Measurements from ENCODE around the gene SPAG4.

SPAG4 gene

GRCh38 chr20:35617397-35618262, 2.0 kb downstream of the SPAG4 start:
- TF ChIP-seq, protein P1, sequence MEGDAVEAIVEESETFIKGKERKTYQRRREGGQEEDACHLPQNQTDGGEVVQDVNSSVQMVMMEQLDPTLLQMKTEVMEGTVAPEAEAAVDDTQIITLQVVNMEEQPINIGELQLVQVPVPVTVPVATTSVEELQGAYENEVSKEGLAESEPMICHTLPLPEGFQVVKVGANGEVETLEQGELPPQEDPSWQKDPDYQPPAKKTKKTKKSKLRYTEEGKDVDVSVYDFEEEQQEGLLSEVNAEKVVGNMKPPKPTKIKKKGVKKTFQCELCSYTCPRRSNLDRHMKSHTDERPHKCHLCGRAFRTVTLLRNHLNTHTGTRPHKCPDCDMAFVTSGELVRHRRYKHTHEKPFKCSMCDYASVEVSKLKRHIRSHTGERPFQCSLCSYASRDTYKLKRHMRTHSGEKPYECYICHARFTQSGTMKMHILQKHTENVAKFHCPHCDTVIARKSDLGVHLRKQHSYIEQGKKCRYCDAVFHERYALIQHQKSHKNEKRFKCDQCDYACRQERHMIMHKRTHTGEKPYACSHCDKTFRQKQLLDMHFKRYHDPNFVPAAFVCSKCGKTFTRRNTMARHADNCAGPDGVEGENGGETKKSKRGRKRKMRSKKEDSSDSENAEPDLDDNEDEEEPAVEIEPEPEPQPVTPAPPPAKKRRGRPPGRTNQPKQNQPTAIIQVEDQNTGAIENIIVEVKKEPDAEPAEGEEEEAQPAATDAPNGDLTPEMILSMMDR (conservative IDR thresholded peaks at IDR 0.05; ENCODE audit: low read length) = peak; percentile 44
- peak overlapping the region; percentile 71 for H3K4me3 ChIP-seq (ENCODE audit: low read length)
- DNase-seq (ENCODE audit: low read depth) = peak; percentile 46

DNA sequence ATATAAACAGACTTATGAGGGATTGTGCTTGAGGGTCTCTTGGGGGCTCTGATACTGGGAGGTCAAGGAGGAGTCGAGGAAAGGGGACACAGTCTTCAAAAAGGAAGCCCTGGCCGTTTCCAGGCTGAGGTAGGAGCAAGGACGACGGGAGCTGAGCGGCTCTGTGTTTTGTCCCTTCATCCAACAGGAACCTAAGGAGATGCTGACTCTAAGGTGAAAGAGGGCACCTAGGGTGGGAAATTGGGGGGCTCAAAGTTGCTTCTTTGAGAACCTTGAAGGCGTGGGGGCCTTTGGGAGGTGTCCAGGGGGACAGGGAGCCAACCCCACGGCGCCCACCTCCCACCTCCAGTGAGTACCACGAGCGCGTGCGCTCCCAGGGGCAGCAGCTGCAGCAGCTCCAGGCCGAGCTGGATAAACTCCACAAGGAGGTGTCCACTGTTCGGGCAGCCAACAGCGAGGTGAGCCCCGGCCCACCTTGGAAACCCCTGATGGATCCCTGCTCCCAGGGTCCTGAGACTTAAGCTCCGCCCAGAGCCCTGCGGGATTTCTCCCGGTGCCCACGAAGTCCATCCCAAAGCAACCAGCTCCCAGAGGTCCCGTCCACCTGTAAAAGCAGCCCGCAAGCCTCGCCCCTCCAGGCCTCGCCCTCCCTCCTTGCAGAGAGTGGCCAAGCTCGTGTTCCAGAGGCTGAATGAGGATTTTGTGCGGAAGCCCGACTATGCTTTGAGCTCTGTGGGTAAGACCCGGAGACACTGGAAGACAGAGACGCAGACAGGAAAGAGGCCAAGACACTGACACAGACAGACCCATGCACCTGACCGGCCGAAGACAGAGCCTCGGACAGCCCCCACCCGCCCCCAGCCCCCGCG, 2.9 kb downstream of the SPAG4 start:
- TF ChIP-seq, protein P1 (conservative IDR thresholded peaks at IDR 0.05; ENCODE audit: low read length) = no peak
- peak overlapping the region; percentile 71 for H3K4me3 ChIP-seq (ENCODE audit: low read length)
- DNase-seq (ENCODE audit: low read depth) = peak; percentile 19

- peak; percentile 63 for DNase-seq (ENCODE audit: low read depth)
- peak overlapping the region; percentile 71 for H3K4me3 ChIP-seq (ENCODE audit: low read length)
- TF ChIP-seq, protein P1 (conservative IDR thresholded peaks at IDR 0.05; ENCODE audit: low read length) = peak; percentile 38
Observed at GRCh38 chr20:35619196-35620095, 3.8 kb downstream of the SPAG4 start.

GRCh38 chr20:35620818-35621559, 5.4 kb downstream of the SPAG4 start:
- TF ChIP-seq, protein P1 (conservative IDR thresholded peaks at IDR 0.05; ENCODE audit: low read length) = no peak
- no peak for DNase-seq (ENCODE audit: low read depth)
- no peak overlapping the region for H3K4me3 ChIP-seq (ENCODE audit: low read length)

DNA sequence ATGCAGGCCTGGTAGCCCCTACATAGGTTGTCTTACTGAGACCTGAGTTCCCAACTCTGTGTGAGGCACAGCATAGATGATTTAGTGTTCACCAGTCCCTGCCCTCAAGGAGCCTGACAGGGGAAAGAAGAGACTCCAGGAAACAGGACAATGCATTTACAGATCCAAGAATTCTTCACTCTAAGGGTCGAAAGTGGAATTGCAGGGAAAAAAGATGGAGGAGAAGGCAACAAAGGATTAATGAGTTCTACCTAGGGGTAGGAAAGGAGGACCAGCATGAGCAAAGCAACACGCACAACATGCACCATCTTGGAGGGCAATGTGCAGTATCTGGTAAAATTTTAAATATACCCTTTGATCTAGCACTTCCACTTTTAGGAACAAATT, 5.9 kb downstream of the SPAG4 start:
- DNase-seq (ENCODE audit: low read depth) = no peak
- H3K4me3 ChIP-seq (ENCODE audit: low read length) = no peak overlapping the region
- TF ChIP-seq, protein P1 (conservative IDR thresholded peaks at IDR 0.05; ENCODE audit: low read length) = no peak
